ENCODE data around the gene UBQLN4.

DNA sequence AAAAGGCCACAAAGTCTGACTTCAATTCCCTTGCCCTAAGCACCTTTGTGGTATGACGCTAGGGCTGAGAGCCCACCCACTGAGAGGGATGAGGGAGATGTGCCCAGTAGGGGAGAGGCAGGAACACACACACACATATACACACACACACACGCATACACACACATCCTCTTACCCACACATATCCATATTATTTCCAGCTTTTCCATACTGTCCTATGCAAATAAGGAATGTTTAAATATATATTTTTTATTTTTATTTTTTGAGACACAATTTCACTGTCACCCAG is 10.3 kb upstream of the UBQLN4 start:
- TF ChIP-seq ELF4 (CRISPR knock-in tag; IDR thresholded peaks at IDR 0.05; ENCODE audit: low read depth) (no peak), CREB1 (CRISPR knock-in tag; IDR thresholded peaks at IDR 0.05) (no peak)

All from WTC11 (cell line).